NCI-H524 treated with DMSO at 0.1 percent for 48 hours (cell line): ENCODE data around the gene MYL12B.
"Not testable (repeated sequence)": the region's sequence is repeated elsewhere in the genome, so short reads cannot be mapped to it uniquely, and the experiment has no call there.

Experiments used
- DNase-seq: peaks from one replicate; lab custom pipeline; 2025; lab: John Stamatoyannopoulos, UW

MYL12B gene

DNA sequence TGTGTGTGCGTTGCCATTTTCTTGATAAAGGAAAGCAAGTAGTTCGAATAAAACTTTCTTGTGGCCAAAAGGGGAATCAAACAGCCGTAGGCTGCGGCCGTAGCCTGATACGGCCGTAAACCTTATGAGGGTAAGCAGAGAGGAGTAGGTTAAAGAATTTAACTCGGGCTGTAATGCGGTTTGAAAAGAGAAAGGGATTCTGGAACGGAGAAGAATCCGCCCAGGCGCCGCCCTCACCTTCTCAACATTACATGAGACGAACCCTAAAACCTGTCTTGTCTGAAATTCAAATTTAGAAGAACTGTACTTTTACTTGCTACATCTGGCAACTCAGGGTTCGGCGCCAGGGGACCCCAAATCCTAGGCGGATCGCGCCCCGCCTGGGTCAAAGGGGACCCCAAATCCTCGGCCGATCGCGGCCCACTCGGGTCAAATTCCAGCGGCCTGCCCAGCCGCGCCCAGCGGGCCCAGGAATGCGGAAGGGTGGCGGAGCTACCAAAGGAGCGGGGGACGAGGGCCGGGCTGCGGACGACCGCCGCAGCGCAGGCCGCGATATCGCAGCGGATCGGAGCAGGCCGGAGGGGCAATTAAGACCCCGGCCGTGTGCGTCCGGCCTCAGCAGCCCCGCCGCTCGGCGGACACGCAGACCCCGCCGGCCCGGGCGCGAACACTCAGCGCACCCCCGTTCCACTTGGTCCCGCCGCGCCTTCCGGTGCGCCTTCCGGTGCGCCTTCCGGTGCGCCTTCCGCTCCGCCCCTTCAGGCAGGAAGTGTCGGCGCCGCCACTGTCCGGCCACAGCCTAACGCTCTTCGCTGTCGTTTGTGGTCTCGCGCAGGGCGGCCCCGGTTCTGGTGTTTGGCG, at the start of gene MYL12B:
Gene MYL12B, plus strand, starts transcription at position 761 of the 861 bp plus-strand sequence. CDS start 10,766 bp downstream, outside the sequence.
- no peak for DNase-seq

GRCh38 chr18:3212657-3213056, 49.3 kb upstream of the MYL12B start:
- DNase-seq: no peak

GRCh38 chr18:3213300-3214059, 48.5 kb upstream of the MYL12B start:
- no peak for DNase-seq

GRCh38 chr18:3214855-3215637, 46.9 kb upstream of the MYL12B start:
- DNase-seq: no peak

DNA sequence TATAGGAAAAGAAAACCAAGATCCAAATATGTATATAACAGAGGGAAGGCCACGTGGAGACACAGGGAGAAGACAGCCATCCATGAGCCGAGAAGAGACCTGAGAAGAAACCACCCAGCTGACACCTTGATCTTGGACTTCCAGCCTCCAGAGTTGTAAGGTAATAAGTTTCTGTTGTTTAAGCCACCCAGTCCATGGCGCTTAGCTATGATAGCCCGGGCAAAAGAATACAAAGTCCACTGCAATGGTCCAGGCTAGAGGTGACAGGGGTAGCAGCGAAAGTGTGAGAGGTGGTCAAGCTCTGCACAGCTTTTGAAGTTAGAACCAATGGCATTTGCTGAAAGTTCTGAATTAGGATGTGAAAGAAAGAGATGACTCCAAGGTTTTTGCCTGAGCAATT, 44.9 kb upstream of the MYL12B start:
- DNase-seq: no peak

DNA sequence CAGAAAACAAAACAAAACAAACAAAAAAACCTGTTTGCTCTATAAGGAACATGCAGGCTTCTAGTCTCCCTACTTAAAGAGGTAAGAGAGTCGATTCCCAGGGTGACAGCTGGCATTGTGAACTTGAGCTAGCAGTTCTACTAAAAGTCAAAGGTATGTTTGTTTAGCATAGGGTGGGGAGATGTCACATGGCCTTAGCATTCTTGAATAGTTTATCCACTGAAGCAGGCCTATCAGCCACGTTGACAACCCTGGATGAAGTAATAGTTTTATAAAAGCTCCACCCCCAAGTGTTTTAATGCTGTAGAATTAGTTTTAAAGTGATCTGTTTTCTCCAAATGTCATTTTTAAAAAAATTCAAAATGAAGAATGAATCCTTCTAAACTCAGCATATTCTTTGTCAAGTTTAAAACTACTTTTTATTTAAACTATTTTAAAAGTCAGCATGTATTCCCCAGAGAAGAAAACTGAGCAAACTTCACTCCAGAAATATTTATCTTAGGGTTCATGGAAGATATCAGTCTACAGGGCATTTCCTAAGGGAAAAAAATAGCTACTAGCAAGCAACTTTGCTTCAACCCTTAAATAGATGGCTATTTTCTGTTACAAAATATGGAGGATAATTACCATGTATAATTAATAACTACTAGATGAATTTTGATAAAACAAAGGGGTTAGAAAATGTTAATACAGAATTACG, 43.8 kb upstream of the MYL12B start:
- DNase-seq: peak; percentile 79

DNA sequence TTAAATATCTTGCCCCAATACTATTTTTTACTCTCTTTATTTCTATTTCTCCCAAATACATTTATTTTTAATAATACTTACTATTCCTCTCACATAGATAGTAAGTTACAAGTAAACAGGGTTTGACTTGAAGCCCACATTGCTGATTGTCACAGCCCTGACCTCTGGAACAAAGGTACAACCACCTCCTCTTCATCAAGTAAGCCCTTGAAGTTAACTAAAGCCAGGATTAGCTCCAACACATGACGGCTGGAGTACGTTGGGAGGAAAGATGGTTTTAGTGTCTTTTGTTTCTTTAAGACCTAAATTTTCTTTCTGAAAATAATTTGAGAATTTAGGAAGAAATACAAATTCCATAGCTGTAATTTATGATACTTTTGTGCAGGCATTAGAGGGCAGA, 43.1 kb upstream of the MYL12B start:
- DNase-seq: no peak

- DNase-seq: no peak
Observed at GRCh38 chr18:3219241-3219630, 42.7 kb upstream of the MYL12B start.

GRCh38 chr18:3219631-3220335, 42.1 kb upstream of the MYL12B start, which contains the start of gene MYOM1:
Gene MYOM1, minus strand, starts transcription at chr18:3219968. Its CDS starts 4,745 bp downstream, at chr18:3215223.
- no peak for DNase-seq

DNA sequence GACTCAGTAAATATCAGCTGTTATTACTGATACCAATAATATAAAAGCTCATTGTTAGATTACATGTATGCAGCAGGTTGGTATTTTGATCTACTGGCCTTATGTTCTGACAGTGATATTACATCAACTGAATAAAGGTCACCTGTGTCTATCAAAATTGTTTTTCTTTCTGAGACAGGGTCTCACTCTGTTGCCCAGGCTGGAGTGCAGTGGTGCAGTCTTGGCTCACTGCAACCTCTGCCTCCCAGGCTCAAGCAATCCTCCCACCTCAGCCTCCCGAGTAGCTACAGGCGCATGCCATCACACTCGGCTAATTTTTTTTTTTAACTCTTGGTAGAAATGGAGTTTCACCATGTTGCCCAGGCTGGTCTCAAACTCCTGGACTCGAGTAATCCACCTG, 41.1 kb upstream of the MYL12B start:
- DNase-seq: not testable (repeated sequence)

- DNase-seq: no peak
Observed at GRCh38 chr18:3221496-3221895, 40.4 kb upstream of the MYL12B start.

- DNase-seq: no peak
Observed at GRCh38 chr18:3223356-3223755, 38.6 kb upstream of the MYL12B start.

- no peak for DNase-seq
Observed at GRCh38 chr18:3224223-3224622, 37.7 kb upstream of the MYL12B start.

- no peak for DNase-seq
Observed at GRCh38 chr18:3225588-3225987, 36.3 kb upstream of the MYL12B start.

GRCh38 chr18:3226048-3226447, 35.9 kb upstream of the MYL12B start:
- no peak for DNase-seq

GRCh38 chr18:3230401-3231334, 31.3 kb upstream of the MYL12B start:
- no peak for DNase-seq

GRCh38 chr18:3233004-3233403, 28.9 kb upstream of the MYL12B start:
- DNase-seq: no peak

DNA sequence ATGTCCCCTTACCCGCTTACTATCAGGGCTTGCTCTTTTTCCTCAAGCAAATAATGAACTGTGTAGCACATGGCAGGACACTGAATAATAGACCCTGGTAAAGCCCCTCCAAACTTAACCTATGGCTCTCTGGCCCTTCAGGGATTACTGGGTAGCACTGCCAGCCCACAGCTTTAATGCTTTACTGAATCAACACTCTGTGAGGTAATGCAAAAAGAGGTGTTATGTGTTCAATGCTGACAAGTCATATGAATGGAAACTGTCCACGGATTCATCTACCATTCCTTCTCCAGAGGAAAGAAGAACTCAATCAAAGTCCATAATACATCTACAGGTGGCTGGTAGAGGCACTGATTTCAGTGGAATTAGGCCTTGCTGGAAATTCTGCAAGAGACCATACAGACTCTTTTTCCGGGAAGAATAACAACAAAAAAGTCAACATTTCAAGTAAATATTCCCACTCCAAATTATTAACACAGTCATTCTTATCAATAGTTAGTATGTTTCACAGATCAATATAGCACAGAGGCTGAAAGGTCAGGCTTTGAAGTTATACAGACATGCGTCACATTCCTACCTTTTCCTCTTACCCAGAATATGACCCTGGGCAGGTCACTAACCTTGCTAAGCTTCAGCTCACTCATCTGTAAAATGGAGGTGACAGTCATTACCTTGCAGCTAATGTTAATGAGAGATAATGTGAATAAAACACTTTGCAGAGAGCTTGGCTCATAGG, 28.3 kb upstream of the MYL12B start:
- no peak for DNase-seq

DNA sequence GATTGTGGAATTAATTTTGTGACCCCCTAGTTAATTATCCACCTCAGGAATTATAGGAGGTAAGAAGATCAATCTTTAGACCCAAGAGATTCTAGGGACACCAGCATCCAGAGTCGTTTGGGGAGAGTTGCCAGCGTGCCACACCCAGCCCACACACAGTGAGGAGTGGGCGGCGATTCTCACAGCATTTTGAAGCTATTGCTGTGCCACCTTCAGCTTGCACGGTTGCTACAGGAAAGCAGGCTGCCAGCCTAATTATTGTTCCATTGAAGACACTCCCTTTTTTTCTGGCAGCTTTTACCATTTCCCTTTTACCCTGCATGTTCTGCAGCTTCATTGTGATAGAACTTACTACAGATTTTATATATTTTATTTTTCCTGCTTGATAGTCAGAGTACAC, 27.5 kb upstream of the MYL12B start:
- no peak for DNase-seq
